Amniotic stem cell (primary cell): Measurements from ENCODE around the gene DCN.

Experiments used
- DNase-seq: peaks from one replicate; lab custom pipeline; 2025; lab: John Stamatoyannopoulos, UW

DCN gene

GRCh38 chr12:91138337-91138920, 44.2 kb downstream of the DCN start:
- DNase-seq = no peak

DNA sequence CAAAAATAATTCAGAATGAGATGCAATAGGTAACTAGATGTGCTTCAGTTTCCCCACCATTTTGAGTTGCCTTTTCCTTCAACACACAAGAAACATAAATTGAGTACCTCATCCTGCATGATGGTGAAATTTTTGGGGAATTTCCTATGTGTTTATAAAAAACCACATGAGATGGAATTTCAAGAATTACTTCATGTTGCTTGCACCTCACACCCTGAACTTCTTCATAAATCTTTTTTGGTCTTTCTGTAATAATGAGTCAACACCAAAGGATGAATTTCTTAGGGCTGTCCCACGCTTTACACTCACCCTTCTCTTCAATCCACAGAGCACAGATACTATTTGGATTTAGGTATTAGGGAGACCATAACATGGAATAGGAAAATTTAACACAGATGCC, 48.7 kb downstream of the DCN start:
- no peak for DNase-seq

DNA sequence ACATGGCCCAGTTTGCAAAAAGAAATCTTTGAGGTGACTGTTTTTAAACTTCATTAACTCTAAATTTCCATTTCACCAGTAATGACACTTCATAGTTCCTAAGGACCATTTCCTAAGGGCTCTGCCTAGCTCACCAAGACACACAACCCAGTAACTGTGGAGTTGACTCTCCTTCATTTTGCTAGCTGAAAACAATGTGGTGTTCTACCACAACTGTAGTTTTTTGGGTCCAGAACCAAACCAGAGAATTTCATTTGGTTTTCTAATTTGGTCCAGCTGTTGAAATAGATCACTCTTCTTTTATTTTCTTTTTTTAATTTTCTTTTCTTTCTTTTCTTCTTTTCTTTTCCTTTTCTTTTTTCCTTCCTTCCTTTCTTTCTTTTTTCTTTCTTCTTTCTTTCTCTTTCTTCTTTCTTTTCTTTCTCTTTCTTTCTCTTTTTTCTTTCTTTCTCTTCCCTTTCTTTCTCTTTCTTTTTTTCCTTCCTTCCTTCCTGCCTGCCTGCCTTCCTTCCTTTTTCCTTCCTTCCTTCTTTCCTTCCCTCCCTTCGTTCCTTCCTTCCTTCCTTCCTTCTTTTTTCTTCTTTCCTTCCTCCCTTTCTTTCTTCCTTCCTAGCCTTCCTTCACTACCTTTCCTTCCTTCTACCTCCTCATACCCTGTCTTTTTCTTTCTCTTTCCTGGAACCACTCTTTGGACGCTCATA, 52.8 kb downstream of the DCN start:
- no peak for DNase-seq

DNA sequence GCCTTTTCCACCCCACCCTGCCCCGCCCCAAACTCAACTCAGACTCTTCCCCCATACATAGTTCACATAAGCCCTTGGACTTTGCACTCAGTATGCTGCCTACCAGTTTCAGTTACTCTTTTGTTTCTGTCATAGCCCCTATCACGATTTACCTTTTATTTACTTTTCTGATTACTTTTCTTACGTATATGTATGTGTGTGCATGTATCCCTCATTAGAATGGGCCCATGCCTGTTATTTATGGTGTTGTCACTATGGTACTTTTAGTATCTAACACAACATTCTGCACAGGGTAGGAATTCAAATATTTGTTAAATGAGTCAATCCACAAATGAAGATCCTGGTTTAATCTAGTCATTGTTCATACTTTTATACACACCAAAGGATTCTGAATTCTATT, 54.9 kb downstream of the DCN start:
- DNase-seq = no peak

GRCh38 chr12:91127306-91127705, 55.3 kb downstream of the DCN start:
- DNase-seq = no peak

- no peak for DNase-seq
These were observed 56.1 kb downstream of the DCN start for GRCh38 chr12:91126516-91126915.

DNA sequence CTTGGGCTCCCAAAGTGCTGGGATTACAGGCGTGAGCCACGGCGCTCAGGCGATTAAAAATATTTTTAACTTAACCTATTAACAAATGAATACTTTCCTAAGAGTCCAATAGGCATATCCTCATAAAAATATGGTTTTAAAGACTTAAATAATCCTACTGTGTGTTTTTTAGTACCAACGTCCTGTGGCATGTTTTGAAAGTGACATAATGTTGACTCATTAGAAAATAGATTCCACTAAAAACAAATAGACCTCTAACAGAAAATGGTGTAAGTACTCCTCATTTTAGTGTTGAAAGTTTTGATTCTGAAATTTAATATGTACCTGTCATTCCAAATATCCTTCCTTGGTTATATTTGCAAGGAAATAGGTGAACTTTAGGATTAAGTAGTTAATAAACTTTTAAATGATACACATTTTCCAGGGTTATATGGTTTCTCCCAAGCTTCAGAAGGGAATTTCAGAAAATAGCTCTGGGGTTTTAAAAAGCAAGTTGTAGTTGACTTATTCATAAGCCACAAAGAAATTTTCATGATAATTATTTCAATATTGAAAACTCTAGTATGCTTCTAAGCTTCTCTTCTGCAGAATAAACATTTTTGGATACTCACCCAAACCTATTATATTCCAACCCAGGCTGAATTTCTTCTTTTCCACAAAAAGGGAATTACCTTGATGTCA, 59.2 kb downstream of the DCN start:
- DNase-seq = no peak

DNA sequence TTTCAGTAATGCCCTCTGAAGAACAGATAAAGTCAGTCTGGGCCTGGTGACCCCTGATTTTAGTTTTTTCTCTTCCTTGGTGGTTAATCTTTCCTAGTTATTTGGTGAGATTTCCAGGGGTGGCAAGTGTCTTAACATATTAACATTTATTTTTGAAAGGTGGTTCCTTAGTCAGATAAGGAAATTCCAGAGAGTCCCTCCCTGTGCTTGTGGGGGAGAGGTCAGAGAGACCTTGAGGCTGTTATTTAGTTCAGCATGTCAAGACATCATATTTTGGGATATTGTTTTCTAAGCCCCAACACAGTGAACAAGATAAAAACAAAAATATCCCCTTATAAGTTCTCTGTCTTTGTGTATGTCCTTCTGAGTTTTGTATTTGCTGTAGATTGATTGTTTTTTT, 61.8 kb downstream of the DCN start:
- no peak for DNase-seq

DNA sequence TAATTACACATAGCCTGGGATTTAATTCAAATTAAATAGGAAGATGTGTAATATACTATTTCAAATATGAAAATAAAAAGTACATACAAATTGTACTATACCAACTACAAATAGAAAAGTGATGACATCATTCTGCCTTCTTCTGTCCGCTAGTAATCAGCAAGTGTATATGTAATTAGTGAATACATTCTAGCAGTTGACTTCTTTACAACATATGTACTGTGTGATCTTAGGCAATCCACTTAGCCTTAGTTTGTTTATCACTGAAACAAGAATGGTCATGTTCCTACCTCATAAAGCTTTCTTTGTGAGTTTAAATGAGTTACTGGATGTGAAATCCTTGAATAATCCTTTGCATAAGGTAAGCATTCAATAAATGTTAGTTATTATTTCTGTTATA, 63.5 kb downstream of the DCN start:
- DNase-seq = no peak

GRCh38 chr12:91113621-91114020, 69.0 kb downstream of the DCN start:
- DNase-seq = no peak

DNA sequence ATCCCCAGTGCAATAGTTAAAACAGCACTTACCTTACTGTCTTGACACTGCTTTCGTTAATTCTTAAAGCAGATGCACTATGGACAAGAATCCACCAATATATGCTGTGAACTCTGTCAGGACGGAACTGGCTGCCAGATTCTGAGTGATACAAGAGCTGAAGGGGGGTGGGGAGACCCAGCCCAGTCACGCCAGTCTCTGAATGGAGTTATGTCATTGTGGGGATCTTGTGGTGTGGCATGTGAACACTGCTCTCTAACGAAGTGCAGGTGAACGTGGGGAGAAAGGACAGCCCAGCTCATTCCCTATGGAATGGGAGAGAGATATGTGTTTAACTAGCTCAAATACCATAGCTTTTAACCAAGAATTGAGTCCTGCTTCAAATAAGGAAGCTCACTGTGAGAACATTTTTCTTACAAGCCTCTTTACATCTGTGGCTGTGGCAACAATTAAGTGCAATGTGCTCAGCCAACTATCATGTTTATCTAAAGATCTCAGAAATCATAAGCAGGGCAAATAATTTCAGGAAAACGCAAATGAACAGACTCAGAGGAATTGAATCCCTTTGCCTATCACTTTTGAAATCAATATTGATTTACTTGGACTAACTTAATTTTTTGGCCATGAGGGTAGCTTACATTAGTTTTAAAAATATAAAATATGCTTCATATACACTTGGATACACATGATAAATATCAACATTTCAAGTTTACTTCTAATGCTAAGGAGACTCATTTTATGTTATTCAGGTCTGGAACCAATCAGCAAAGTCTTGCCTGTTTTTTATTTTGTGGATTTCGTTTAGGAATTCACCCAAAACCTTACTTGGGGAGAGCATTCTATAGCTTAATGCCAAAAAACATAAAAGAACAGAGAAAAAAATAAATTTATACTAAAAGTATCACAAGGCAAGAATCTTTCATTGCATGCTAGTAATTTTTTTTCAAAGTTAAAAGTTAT, 71.0 kb downstream of the DCN start, which contains the start of gene LUM:
Gene LUM (minus strand): TSS at position 129 of the 960 bp plus-strand sequence. CDS start 2,515 bp downstream, outside the sequence.
- no peak for DNase-seq

DNA sequence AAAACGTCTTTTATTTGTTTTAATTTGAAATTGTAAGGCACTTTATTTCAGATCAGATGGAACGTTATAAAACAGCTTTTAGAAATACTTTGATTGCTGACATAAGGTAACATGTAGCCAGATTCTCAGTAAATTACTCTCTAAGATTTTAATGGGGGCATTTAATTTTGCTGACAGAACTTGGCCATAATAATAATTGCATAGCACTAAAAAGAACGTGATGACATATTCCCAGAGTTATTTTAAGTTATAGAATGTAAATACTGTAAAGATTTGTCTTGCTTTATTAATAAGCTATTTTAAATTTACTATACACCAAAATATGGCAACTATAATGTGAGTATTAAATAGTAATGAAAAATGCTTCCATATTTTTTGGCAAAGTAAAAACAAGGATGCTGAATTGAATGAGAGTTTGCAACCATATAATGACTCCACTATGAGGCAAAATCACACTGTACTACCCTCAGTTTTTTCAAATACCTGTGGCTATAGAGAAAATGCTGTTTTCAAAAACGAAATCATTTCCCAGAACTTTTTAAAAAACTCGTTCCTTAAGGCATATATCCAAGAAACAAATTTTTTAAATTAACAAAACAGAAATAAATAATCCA, 72.2 kb downstream of the DCN start:
- DNase-seq = no peak

GRCh38 chr12:91109581-91110310, 72.9 kb downstream of the DCN start:
- no peak for DNase-seq

DNA sequence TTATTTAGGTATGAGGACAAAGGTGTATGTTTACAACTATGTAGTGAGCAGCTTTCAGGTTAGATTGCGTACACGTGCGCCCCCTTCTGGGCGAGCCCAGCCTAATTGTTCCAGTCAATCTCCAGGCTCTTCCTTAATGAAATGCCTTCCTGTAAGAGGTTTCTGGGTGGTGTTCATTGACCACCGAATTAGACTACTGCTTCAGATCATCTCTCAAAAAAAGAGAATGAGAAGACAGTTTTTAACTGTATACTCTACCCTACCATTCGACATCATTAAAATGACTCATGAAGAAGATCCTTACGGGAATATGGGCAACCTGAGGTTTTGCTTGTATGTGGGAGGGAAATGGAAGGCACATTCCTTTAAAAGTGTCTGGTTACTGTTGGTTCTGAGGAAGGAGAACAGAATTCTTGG, 73.5 kb downstream of the DCN start:
- DNase-seq = no peak

GRCh38 chr12:91108196-91108755, 74.3 kb downstream of the DCN start:
- no peak for DNase-seq

GRCh38 chr12:91106283-91106682, 76.3 kb downstream of the DCN start:
- DNase-seq = no peak

DNA sequence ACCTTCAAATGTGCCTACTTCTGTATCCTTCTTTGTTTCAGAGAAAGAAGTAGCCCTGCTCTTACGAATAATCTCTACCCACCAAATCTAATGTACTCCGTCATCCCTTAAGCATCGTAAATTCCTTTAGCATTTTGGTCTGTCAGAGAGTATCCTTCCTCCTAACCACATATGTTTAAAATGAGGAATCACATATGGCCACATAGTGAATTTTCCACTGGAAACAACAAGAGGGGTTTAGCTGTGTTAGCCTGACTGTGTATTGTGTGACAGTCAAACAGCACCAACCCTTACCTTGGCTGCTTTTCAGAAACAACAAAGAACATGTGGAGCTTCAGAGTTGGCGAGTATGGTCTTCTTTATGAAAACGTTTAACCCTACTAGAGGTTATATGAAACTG, 76.8 kb downstream of the DCN start:
- no peak for DNase-seq

DNA sequence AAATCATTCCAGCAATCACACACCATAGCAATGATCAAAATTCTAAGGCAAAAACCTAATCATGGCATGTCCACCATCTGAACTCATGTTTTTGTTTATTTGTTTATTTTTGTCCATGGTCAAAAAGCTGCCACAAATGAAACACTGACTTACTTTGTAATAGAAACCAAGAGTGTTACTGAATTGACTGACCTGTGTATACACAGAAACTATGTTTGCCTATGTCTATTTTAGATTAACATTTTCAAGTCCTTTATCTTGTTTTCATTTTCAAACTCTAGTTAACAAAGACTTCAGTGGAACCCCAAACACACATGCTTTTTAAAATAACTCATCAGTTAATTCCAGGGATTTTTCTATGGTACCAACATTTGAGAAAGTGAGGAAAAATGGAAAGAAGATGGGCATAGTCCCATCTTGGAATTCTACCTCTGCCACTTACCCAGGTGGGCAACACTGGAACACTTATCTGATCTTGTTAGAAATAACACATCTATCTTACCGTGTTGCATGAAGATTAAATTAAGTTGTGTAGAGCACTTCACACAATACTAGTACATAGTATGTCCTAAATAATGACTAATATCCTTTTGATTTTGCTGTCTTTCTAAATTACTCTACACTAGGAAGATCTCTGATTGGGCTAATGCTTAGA, 77.7 kb downstream of the DCN start:
- DNase-seq = no peak

GRCh38 chr12:91103624-91104023, 79.0 kb downstream of the DCN start:
- no peak for DNase-seq

- DNase-seq = no peak
These were observed 79.5 kb downstream of the DCN start for GRCh38 chr12:91103101-91103500.
